IMR-90 (cell line): ENCODE results near the gene PDIA2. TPM values are rescaled to one million over a fixed set of nuclear protein-coding genes. Genes with fewer than 3 reads are reported as not detected.

Experiments used
- ATAC-seq: fragments of 200-7000 bp; cut with Tn5 transposase; 2 replicates; pipeline ENCODE4 v1.9.1; 2020; ENCODE audit warnings: low read depth, mild to moderate bottlenecking, moderate library complexity
- BruUV-seq: library from RNA; stranded (reverse); fragments of 400-500 nt; replicated peaks from 2 replicates; lab custom pipeline; 2021; lab: Mats Ljungman, UMichigan
- CTCF ChIA-PET: fragments of 300-600 bp; formaldehyde crosslinking; extraction: SDS; loops from one replicate; lab custom pipeline; 2021; ENCODE audit warnings: antibody characterized with exemption; lab: Yijun Ruan, JAX
- POLR2A ChIA-PET: fragments of 300-600 bp; sonication (Branson Sonifier 250); formaldehyde crosslinking; loops from one replicate; lab custom pipeline; 2022; ENCODE audit warnings: antibody characterized with exemption; ENCODE audit not compliant: unreplicated experiment; lab: Charles Lee
- DNase-seq: peaks from one replicate; pipeline ENCODE4 v3.0.0; 2013
- H2AFZ ChIP-seq: replicated peaks from 2 replicates; pipeline ENCODE3; 2013; ENCODE audit warnings: low read length, mild to moderate bottlenecking; ENCODE audit not compliant: poor library complexity
- H2AK5ac ChIP-seq: 2 replicates; pipeline ENCODE4 v1.6.1; 2013; ENCODE audit warnings: low read depth, low read length, inconsistent platforms
- H2AK9ac ChIP-seq: replicated peaks from 2 replicates; pipeline ENCODE3; 2013; ENCODE audit warnings: mild to moderate bottlenecking, low read depth, low read length, moderate library complexity; ENCODE audit not compliant: poor library complexity
- H2BK120ac ChIP-seq: 2 replicates; pipeline ENCODE4 v1.6.1; 2013; ENCODE audit warnings: low read depth, low read length, inconsistent platforms
- H2BK15ac ChIP-seq: 3 replicates; pipeline ENCODE4 v1.6.1; 2013; ENCODE audit warnings: low read depth, low read length, inconsistent platforms
- H2BK20ac ChIP-seq: 2 replicates; pipeline ENCODE4 v1.6.1; 2013; ENCODE audit warnings: low read depth, mild to moderate bottlenecking, inconsistent platforms, low read length, moderate library complexity
- H2BK5ac ChIP-seq: 2 replicates; pipeline ENCODE4 v1.6.1; 2013; ENCODE audit warnings: mild to moderate bottlenecking, low read depth, low read length, inconsistent platforms; ENCODE audit not compliant: poor library complexity, severe bottlenecking
- H3K14ac ChIP-seq: replicated peaks from 2 replicates; pipeline ENCODE4 v1.6.1; 2013; ENCODE audit warnings: low read depth, low read length, inconsistent platforms
- H3K18ac ChIP-seq: 2 replicates; pipeline ENCODE4 v1.6.1; 2013; ENCODE audit warnings: low read depth, low read length, control low read depth
- H3K23ac ChIP-seq: 2 replicates; pipeline ENCODE4 v1.6.1; 2013; ENCODE audit warnings: low read depth, low read length, inconsistent platforms
- H3K27ac ChIP-seq: 2 replicates; pipeline ENCODE4 v1.5.1; 2013; ENCODE audit warnings: mild to moderate bottlenecking, control low read depth, low read length; ENCODE audit not compliant: insufficient read depth
- H3K27me3 ChIP-seq: 2 replicates; pipeline ENCODE4 v1.6.1; 2013; ENCODE audit warnings: low read length; ENCODE audit not compliant: control insufficient read depth, insufficient read depth
- H3K36me3 ChIP-seq: 2 replicates; pipeline ENCODE4 v1.6.1; 2013; ENCODE audit warnings: low read length, mixed read lengths; ENCODE audit not compliant: control insufficient read depth, insufficient read depth
- H3K4ac ChIP-seq: 2 replicates; pipeline ENCODE4 v1.6.1; 2013; ENCODE audit warnings: low read depth, low read length, inconsistent platforms
- H3K4me1 ChIP-seq: 2 replicates; pipeline ENCODE4 v1.6.1; 2013; ENCODE audit warnings: low read length, mixed read lengths; ENCODE audit not compliant: control insufficient read depth, insufficient read depth
- H3K4me2 ChIP-seq: 2 replicates; pipeline ENCODE4 v1.6.1; 2013; ENCODE audit warnings: low read depth, mild to moderate bottlenecking, control low read depth, low read length, moderate library complexity
- H3K4me3 ChIP-seq: 2 replicates; pipeline ENCODE4 v1.5.1; 2013; ENCODE audit warnings: low read depth, mild to moderate bottlenecking, control low read depth, low read length, moderate library complexity; ENCODE audit not compliant: insufficient read depth
- H3K56ac ChIP-seq: 2 replicates; pipeline ENCODE4 v1.6.1; 2013; ENCODE audit warnings: low read length, inconsistent platforms; ENCODE audit not compliant: insufficient read depth; ENCODE audit errors: extremely low read depth
- H3K79me1 ChIP-seq, 2 experiments: 2 replicates each; pipeline ENCODE4 v1.6.1; 2013; ENCODE audit warnings: low read length in 2 of 2, inconsistent platforms in 1 of 2, low read depth in 1 of 2
- H3K9ac ChIP-seq: 2 replicates; pipeline ENCODE4 v1.6.1; 2013; ENCODE audit warnings: low read depth, low read length, control low read depth
- H3K9me1 ChIP-seq: 2 replicates; pipeline ENCODE4 v1.6.1; 2013; ENCODE audit warnings: low read length, inconsistent platforms; ENCODE audit not compliant: insufficient read depth
- H3K9me3 ChIP-seq: 2 replicates; pipeline ENCODE4 v1.6.1; 2013; ENCODE audit warnings: low read length; ENCODE audit not compliant: control insufficient read depth, insufficient read depth
- H4K20me1 ChIP-seq: 2 replicates; pipeline ENCODE4 v1.6.1; 2013; ENCODE audit warnings: low read length, inconsistent platforms; ENCODE audit not compliant: insufficient read depth
- H4K5ac ChIP-seq: 2 replicates; pipeline ENCODE4 v1.6.1; 2013; ENCODE audit warnings: mild to moderate bottlenecking, low read depth, low read length, control low read depth
- H4K8ac ChIP-seq, 2 experiments: 2 replicates each; pipeline ENCODE4 v1.6.1; 2013; ENCODE audit warnings: low read depth in 2 of 2, low read length in 2 of 2, control low read depth in 1 of 2, inconsistent platforms in 1 of 2
- H4K91ac ChIP-seq: 2 replicates; pipeline ENCODE4 v1.6.1; 2013; ENCODE audit warnings: low read depth, low read length, inconsistent platforms; ENCODE audit not compliant: insufficient read depth
- BHLHE40 ChIP-seq: fragments of 150-350 bp; IDR thresholded peaks from 2 replicates; pipeline ENCODE4 v1.6.1; 2016; ENCODE audit warnings: mild to moderate bottlenecking, low read depth, low read length
- CHD1 ChIP-seq: IDR thresholded peaks from 2 replicates; pipeline ENCODE4 v1.6.1; 2012; ENCODE audit warnings: low read depth, low read length, improper control_type of control experiment
- CTCF ChIP-seq: conservative IDR thresholded peaks from 2 replicates; pipeline ENCODE4 v1.5.1; 2012; ENCODE audit warnings: mild to moderate bottlenecking, low read depth, low read length, improper control_type of control experiment
- ELK1 ChIP-seq: fragments of 150-350 bp; IDR thresholded peaks from 2 replicates; pipeline ENCODE4 v1.6.1; 2016; ENCODE audit warnings: low read depth, mild to moderate bottlenecking, low read length, moderate library complexity, borderline replicate concordance
- FOS ChIP-seq: fragments of 150-350 bp; IDR thresholded peaks from 2 replicates; pipeline ENCODE4 v1.6.1; 2016; ENCODE audit warnings: low read depth, low read length
- MAFK ChIP-seq: IDR thresholded peaks from 2 replicates; pipeline ENCODE4 v1.6.1; 2012; ENCODE audit warnings: low read depth, low read length, improper control_type of control experiment
- MXI1 ChIP-seq: IDR thresholded peaks from 2 replicates; pipeline ENCODE4 v1.6.1; 2012; ENCODE audit warnings: low read depth, mild to moderate bottlenecking, low read length, moderate library complexity, borderline replicate concordance
- NFE2L2 ChIP-seq: fragments of 150-350 bp; IDR thresholded peaks from 2 replicates; pipeline ENCODE4 v1.6.1; 2016; ENCODE audit warnings: low read depth, mild to moderate bottlenecking, low read length
- RAD21 ChIP-seq: IDR thresholded peaks from 2 replicates; pipeline ENCODE4 v1.6.1; 2012; ENCODE audit warnings: low read length, improper control_type of control experiment
- RFX5 ChIP-seq: IDR thresholded peaks from 2 replicates; pipeline ENCODE4 v1.8.0; 2012; ENCODE audit warnings: low read depth, mild to moderate bottlenecking, low read length, moderate library complexity
- SMC3 ChIP-seq: fragments of 150-350 bp; IDR thresholded peaks from 2 replicates; pipeline ENCODE4 v1.6.1; 2016; ENCODE audit warnings: low read depth, mild to moderate bottlenecking, antibody characterized with exemption, low read length, moderate library complexity
- WGBS, 2 experiments: methylation state at CpG; one replicate each; pipeline versions ENCODE4 v1.1.5 to v1.1.7; 2013; ENCODE audit warnings: missing lambda C conversion rate in 2 of 2; ENCODE audit not compliant: insufficient read length in 1 of 2; ENCODE audit errors: extremely low coverage in 2 of 2; 5-methylcytosine and 5-hydroxymethylcytosine counted together
- dilution Hi-C: fragments of 300-500 bp; cut with HindIII; formaldehyde crosslinking; loops from one replicate; pipeline ENCODE4 v1.14.3; 2018; ENCODE audit warnings: low sequenced_read_pairs; ENCODE audit not compliant: unreplicated experiment
- in situ Hi-C: fragments of 300-500 bp; cut with MboI; formaldehyde crosslinking; loops from 3 replicates; pipeline ENCODE4 v1.14.3; 2019; ENCODE audit warnings: low sequenced_read_pairs, inconsistent platforms, mixed read lengths
- intact Hi-C: fragments of 100-400 bp; cut with micrococcal nuclease; formaldehyde crosslinking; loops from 2 replicates; pipeline ENCODE4 v1.10.0; 2022
- polyA plus RNA-seq, 3 experiments: library from polyadenylated mRNA; depleted of rRNA; stranded (reverse); fragments of >200 nt; gene quantifications; 2 replicates each; pipeline ENCODE4 v1.2.3, GENCODE V29; 2012; ENCODE audit warnings: low replicate concordance in 1 of 3
- total RNA-seq: library from RNA; depleted of rRNA; stranded (reverse); fragments of >200 nt; gene quantifications from 2 replicates; pipeline ENCODE4 v1.2.3, GENCODE V29; 2012

Gene PDIA2
- total and polyA plus RNA-seq, 2 of the 4 experiments (the other 2 are of a cell fraction), result 0.17 TPM; not detected in 1

GRCh38 chr16:269061-269796 is 13.7 kb upstream of the PDIA2 start:
- no peak overlapping the region for H2BK15ac ChIP-seq
- H3K27ac ChIP-seq, result no peak overlapping the region
- dilution Hi-C loops (no loop called here), in situ Hi-C loops (no loop called here), intact Hi-C loops (no loop called here)
- no peak overlapping the region for H3K14ac ChIP-seq
- H3K9me3 ChIP-seq, result no peaks in the 10 kb centered on the region
- peaks cover 1% of the 10 kb centered on the region; the same call in 1 of the 2 replicates for H3K27me3 ChIP-seq
- no peak overlapping the region for H3K23ac ChIP-seq
- no peak overlapping the region for H2BK20ac ChIP-seq
- H2AK9ac ChIP-seq, result no peak overlapping the region
- no peaks in the 10 kb centered on the region for H3K79me1 ChIP-seq
- no peak overlapping the region for H4K91ac ChIP-seq
- no peaks in the 10 kb centered on the region for H3K4me1 ChIP-seq
- no peak overlapping the region for H2BK5ac ChIP-seq
- H3K9ac ChIP-seq, result no peak overlapping the region
- DNase-seq (no peak), ATAC-seq (no peak)
- H3K4ac ChIP-seq, result no peak overlapping the region
- H4K8ac ChIP-seq, result no peak overlapping the region
- no peak overlapping the region for H3K4me2 ChIP-seq
- H4K5ac ChIP-seq, result no peak overlapping the region
- H3K56ac ChIP-seq, result no peak overlapping the region
- H2BK120ac ChIP-seq, result no peak overlapping the region
- H3K4me3 ChIP-seq, result no peak overlapping the region
- ChIA-PET CTCF (no interaction called here), POLR2A (no interaction called here)
- no peak overlapping the region for H2AK5ac ChIP-seq
- peaks cover 5% of the 10 kb centered on the region for H3K36me3 ChIP-seq
- no peak overlapping the region for H2AFZ ChIP-seq
- no TSS peak for BruUV-seq
- H3K9me1 ChIP-seq, result peaks cover 3% of the 10 kb centered on the region
- 84% methylated on average over 16 of the region's 24 CpGs; no CpG with 5 or more reads in 1 of the 2 experiments for WGBS, 2 experiments
- no peaks in the 10 kb centered on the region for H4K20me1 ChIP-seq
- H3K18ac ChIP-seq, result no peak overlapping the region
- TF ChIP-seq MAFK, result no peak
- TF ChIP-seq FOS, result no peak
- TF ChIP-seq MXI1, result no peak
- no peak for TF ChIP-seq CHD1
- TF ChIP-seq SMC3, result no peak
- TF ChIP-seq BHLHE40, result no peak
- TF ChIP-seq CTCF, result no peak
- TF ChIP-seq NFE2L2, result no peak
- TF ChIP-seq RAD21, result no peak
- TF ChIP-seq ELK1, result no peak
- TF ChIP-seq RFX5, result no peak
